ENCODE measurements around the gene PACRG. TPM values are rescaled to one million over a fixed set of nuclear protein-coding genes. Genes with fewer than 3 reads are reported as not detected.

PACRG gene
- total RNA-seq, 4 donors from 2014 or later: 1.5 to 10.4 (median 2.1) TPM

GRCh38 chr6:162862462-162862861 is 134.7 kb downstream of the PACRG start:
- no peak for DNase-seq (ENCODE audit: low spot score in 2 of 2)
- no peak for TF ChIP-seq CTCF (IDR thresholded peaks at IDR 0.05)
- TF ChIP-seq POLR2A (IDR thresholded peaks at IDR 0.05): no peak
- TF ChIP-seq EP300 (IDR thresholded peaks at IDR 0.05): no peak
- Histone ChIP-seq H3K36me3 (no peaks in the 10 kb centered on the region), H3K27me3 (no peaks in the 10 kb centered on the region), H3K4me1 (peaks cover 0 to 4% (median 0%) of the 10 kb centered on the region in 4 donors), H3K27ac (no peak overlapping the region), H3K4me3 (no peak overlapping the region), H3K9me3 (no peaks in the 10 kb centered on the region)
- WGBS, 2 donors: 84 to 92% methylated on average over 3 of the region's 3 CpGs

- H3K27ac ChIP-seq: no peak overlapping the region
- no peaks in the 10 kb centered on the region for H3K27me3 ChIP-seq
- H3K4me3 ChIP-seq: no peak overlapping the region
- 95 to 96% methylated on average over 5 of the region's 5 CpGs for WGBS, 2 donors
- no peaks in the 10 kb centered on the region for H3K36me3 ChIP-seq
- no peak for DNase-seq (ENCODE audit: low spot score in 2 of 2)
- no peaks in the 10 kb centered on the region for H3K9me3 ChIP-seq
- no peak for TF ChIP-seq POLR2A (IDR thresholded peaks at IDR 0.05)
- no peak for TF ChIP-seq CTCF (IDR thresholded peaks at IDR 0.05)
- TF ChIP-seq EP300 (IDR thresholded peaks at IDR 0.05): no peak
- H3K4me1 ChIP-seq: no peaks in the 10 kb centered on the region
These were observed 135.2 kb downstream of the PACRG start for GRCh38 chr6:162862941-162863340.

GRCh38 chr6:162863821-162864220 is 136.0 kb downstream of the PACRG start:
- no peaks in the 10 kb centered on the region for H3K27me3 ChIP-seq
- DNase-seq (ENCODE audit: low spot score in 2 of 2): no peak
- no peak overlapping the region for H3K4me3 ChIP-seq
- no peak overlapping the region for H3K27ac ChIP-seq
- no peak for TF ChIP-seq CTCF (IDR thresholded peaks at IDR 0.05)
- no peak for TF ChIP-seq POLR2A (IDR thresholded peaks at IDR 0.05)
- no peak for TF ChIP-seq EP300 (IDR thresholded peaks at IDR 0.05)
- 80 to 84% methylated on average over 1 of the region's 1 CpG for WGBS, 2 donors
- no peaks in the 10 kb centered on the region for H3K36me3 ChIP-seq
- H3K4me1 ChIP-seq: no peaks in the 10 kb centered on the region
- H3K9me3 ChIP-seq: no peaks in the 10 kb centered on the region

- DNase-seq (ENCODE audit: low spot score in 2 of 2): no peak
- no peak overlapping the region for H3K4me3 ChIP-seq
- H3K36me3 ChIP-seq: no peaks in the 10 kb centered on the region
- H3K27ac ChIP-seq: no peak overlapping the region
- no peak for TF ChIP-seq CTCF (IDR thresholded peaks at IDR 0.05)
- TF ChIP-seq POLR2A (IDR thresholded peaks at IDR 0.05): no peak
- TF ChIP-seq EP300 (IDR thresholded peaks at IDR 0.05): no peak
- H3K9me3 ChIP-seq: no peaks in the 10 kb centered on the region
- no peaks in the 10 kb centered on the region for H3K27me3 ChIP-seq
- no peaks in the 10 kb centered on the region for H3K4me1 ChIP-seq
- 46 to 56% methylated on average over 5 of the region's 5 CpGs for WGBS, 2 donors
These were observed 137.1 kb downstream of the PACRG start for GRCh38 chr6:162864911-162865310.

- Histone ChIP-seq H3K27me3 (no peaks in the 10 kb centered on the region), H3K36me3 (no peaks in the 10 kb centered on the region), H3K27ac (no peak overlapping the region), H3K4me3 (no peak overlapping the region), H3K9me3 (no peaks in the 10 kb centered on the region), H3K4me1 (no peaks in the 10 kb centered on the region)
- 61 to 68% methylated on average over 1 of the region's 1 CpG for WGBS, 2 donors
- DNase-seq (ENCODE audit: low spot score in 2 of 2): no peak
- TF ChIP-seq POLR2A (IDR thresholded peaks at IDR 0.05): no peak
- no peak for TF ChIP-seq EP300 (IDR thresholded peaks at IDR 0.05)
- no peak for TF ChIP-seq CTCF (IDR thresholded peaks at IDR 0.05)
These were observed 138.9 kb downstream of the PACRG start for GRCh38 chr6:162866656-162867055.
